SK-N-SH treated with all-trans-retinoic acid at 6 μM for 48 hours (cell line): ENCODE results near the gene NDOR1.

ENCODE experiments used
- ARNTL ChIP-seq: fragments of 450-650 bp; formaldehyde crosslinking; IDR thresholded peaks from 2 replicates; pipeline ENCODE4 v1.5.0; 2020; ENCODE audit warnings: low read depth, mild to moderate bottlenecking, moderate library complexity, borderline replicate concordance
- TOX ChIP-seq: fragments of 250-450 bp; sonication (Bioruptor Pico); IDR thresholded peaks from 2 replicates; pipeline ENCODE4 v1.8.0; 2021; ENCODE audit warnings: mild to moderate bottlenecking, moderate library complexity, borderline replicate concordance

DNA sequence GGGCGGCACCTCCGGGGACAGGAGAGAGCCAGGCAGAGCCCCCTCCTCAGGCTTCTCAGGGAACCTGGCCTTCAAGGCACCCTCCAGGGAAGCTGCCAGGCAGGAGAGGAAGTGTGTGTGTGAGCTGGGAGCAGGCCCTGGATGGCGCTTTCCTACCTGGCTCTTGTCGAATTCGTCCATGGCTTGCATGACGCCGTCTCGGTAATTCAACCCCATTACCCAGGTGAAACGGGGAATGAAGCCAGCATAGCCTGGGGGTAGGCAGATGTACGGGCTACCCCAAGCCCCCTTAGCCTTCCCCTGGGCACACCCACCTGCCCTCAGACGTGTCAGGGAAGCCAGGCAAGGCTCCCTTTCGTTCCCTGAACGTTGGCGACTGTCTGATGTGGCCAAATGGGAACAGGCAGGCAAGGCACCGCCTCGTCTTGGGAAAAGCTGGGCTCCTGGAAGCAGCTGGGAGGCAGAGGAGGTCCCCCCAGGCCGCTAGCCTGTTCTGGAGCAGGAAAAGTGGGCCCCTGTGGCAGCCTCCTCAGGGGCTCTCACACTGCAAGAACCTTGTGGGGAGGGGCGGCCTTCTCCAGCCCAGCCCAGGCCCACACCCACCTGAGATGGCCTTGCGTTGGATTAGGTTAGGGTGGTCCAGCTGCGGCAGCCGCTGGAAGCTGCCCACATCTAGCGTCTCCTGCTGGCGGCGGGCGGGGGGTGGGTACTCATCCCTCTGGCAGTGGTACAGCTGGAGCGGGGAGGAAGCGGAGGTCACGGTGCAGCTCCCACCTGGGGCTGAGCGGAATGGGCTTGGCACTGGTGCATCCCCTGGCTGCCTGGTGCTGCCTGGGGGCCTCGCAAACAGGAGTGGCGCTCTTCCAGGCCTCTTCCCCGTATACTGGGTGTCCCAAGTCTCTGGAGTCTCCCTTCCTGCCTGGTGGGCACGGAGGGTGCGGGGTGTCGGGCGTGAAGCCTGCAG, 39.3 kb downstream of the NDOR1 start:
- no peak for TF ChIP-seq ARNTL (CRISPR knock-in tag)
- no peak for TF ChIP-seq TOX
